GM23338 (cell line): ENCODE measurements around the gene HSPBAP1. TPM values are rescaled to one million over a fixed set of nuclear protein-coding genes. Genes with fewer than 3 reads are reported as not detected.

Experiments
- ATAC-seq: fragments of 200-7000 bp; cut with Tn5 transposase; 3 replicates; pipeline ENCODE4 v1.9.1; 2020
- DNase-seq: peaks from one replicate; pipeline ENCODE4 v3.0.0-alpha.2; 2015; ENCODE audit warnings: low spot score
- H2AFZ ChIP-seq: fragments of 200-600 bp; sonication (generic); 2 replicates; pipeline ENCODE4 v1.8.0; 2016; ENCODE audit warnings: antibody characterized with exemption, mild to moderate bottlenecking, moderate library complexity
- H3F3A ChIP-seq: fragments of 200-600 bp; sonication (generic); replicated peaks from 2 replicates; pipeline ENCODE4 v1.8.0; 2017; ENCODE audit warnings: antibody characterized with exemption, mixed run types, low read depth
- H3K27ac ChIP-seq: fragments of 200-600 bp; sonication (generic); 2 replicates; pipeline ENCODE4 v1.6.1; 2016; ENCODE audit warnings: low read depth
- H3K27me3 ChIP-seq: fragments of 200-600 bp; sonication (generic); 2 replicates; pipeline ENCODE4 v1.8.0; 2016; ENCODE audit warnings: mild to moderate bottlenecking, mixed run types, moderate library complexity; ENCODE audit not compliant: insufficient read depth
- H3K36me3 ChIP-seq: fragments of 200-600 bp; sonication (generic); 2 replicates; pipeline ENCODE4 v1.8.0; 2016; ENCODE audit warnings: mild to moderate bottlenecking; ENCODE audit not compliant: insufficient read depth
- H3K4me1 ChIP-seq: fragments of 200-600 bp; sonication (generic); 2 replicates; pipeline ENCODE4 v1.8.0; 2016; ENCODE audit warnings: mild to moderate bottlenecking, moderate library complexity; ENCODE audit not compliant: insufficient read depth
- H3K4me2 ChIP-seq: fragments of 200-600 bp; sonication (generic); 2 replicates; pipeline ENCODE4 v1.7.1; 2017; ENCODE audit warnings: mixed run types
- H3K4me3 ChIP-seq: fragments of 200-600 bp; sonication (generic); 2 replicates; pipeline ENCODE4 v1.6.1; 2016; ENCODE audit warnings: mixed run types
- H3K79me2 ChIP-seq: fragments of 200-600 bp; sonication (generic); replicated peaks from 2 replicates; pipeline ENCODE4 v1.8.0; 2017; ENCODE audit warnings: mild to moderate bottlenecking; ENCODE audit not compliant: insufficient read depth
- H3K9me2 ChIP-seq: fragments of 200-600 bp; sonication (generic); 2 replicates; pipeline ENCODE4 v1.8.0; 2017; ENCODE audit not compliant: insufficient read depth
- H4K20me1 ChIP-seq: fragments of 200-600 bp; sonication (generic); replicated peaks from 2 replicates; pipeline ENCODE4 v1.8.0; 2017; ENCODE audit warnings: mild to moderate bottlenecking; ENCODE audit not compliant: insufficient read depth
- H3K27ac Mint-ChIP-seq: 2 replicates; pipeline ENCODE4 v1.8.0; 2020; ENCODE audit warnings: inconsistent platforms, mild to moderate bottlenecking, moderate library complexity, mixed read lengths
- H3K27me3 Mint-ChIP-seq: 3 replicates; pipeline ENCODE4 v1.8.0; 2022; ENCODE audit warnings: low read depth, mild to moderate bottlenecking, moderate library complexity, mixed read lengths, inconsistent platforms; ENCODE audit not compliant: insufficient read depth, poor library complexity
- H3K36me3 Mint-ChIP-seq: 3 replicates; pipeline ENCODE4 v1.8.0; 2021; ENCODE audit warnings: low read depth, mild to moderate bottlenecking, inconsistent platforms, moderate library complexity, mixed read lengths
- H3K4me1 Mint-ChIP-seq: 3 replicates; pipeline ENCODE4 v1.8.0; 2020; ENCODE audit warnings: mild to moderate bottlenecking, inconsistent platforms, mixed read lengths
- H3K4me3 Mint-ChIP-seq: 3 replicates; pipeline ENCODE4 v1.8.0; 2021; ENCODE audit warnings: moderate library complexity, mild to moderate bottlenecking, inconsistent platforms, mixed read lengths
- H3K9me3 Mint-ChIP-seq: 3 replicates; pipeline ENCODE4 v1.8.0; 2020; ENCODE audit warnings: moderate library complexity, mild to moderate bottlenecking, inconsistent platforms, mixed read lengths
- CTCF ChIP-seq, 2 experiments: fragments of 200-600 bp in 1 of 2; sonication (generic) in 1 of 2; conservative IDR thresholded peaks; 2 replicates each; pipeline versions ENCODE4 v1.5.1 to v1.6.1; 2016 to 2017; ENCODE audit warnings: antibody characterized with exemption in 2 of 2, low read depth in 2 of 2, mild to moderate bottlenecking in 2 of 2, moderate library complexity in 1 of 2
- EZH2 ChIP-seq: fragments of 200-600 bp; sonication (generic); IDR thresholded peaks from one replicate; pipeline ENCODE4 v1.8.0; 2017; ENCODE audit warnings: antibody characterized with exemption, mild to moderate bottlenecking, low read depth; ENCODE audit not compliant: unreplicated experiment
- JUNB ChIP-seq: IDR thresholded peaks from one replicate; pipeline ENCODE4 v1.6.1; 2016; ENCODE audit warnings: antibody characterized with exemption; ENCODE audit not compliant: unreplicated experiment
- NANOG ChIP-seq: IDR thresholded peaks from 2 replicates; pipeline ENCODE4 v1.6.1; 2016; ENCODE audit warnings: antibody characterized with exemption, borderline replicate concordance
- POLR2AphosphoS5 ChIP-seq: IDR thresholded peaks from 2 replicates; pipeline ENCODE4 v1.6.1; 2016; ENCODE audit warnings: antibody characterized with exemption, low read depth
- ZNF114 ChIP-seq: fragments of 250-450 bp; sonication (Bioruptor Pico); IDR thresholded peaks from 2 replicates; pipeline ENCODE4 v1.5.0; 2020; ENCODE audit warnings: mild to moderate bottlenecking, moderate library complexity
- ZNF331 ChIP-seq: fragments of 250-450 bp; sonication (Bioruptor Pico); IDR thresholded peaks from 2 replicates; pipeline ENCODE4 v1.5.0; 2020; ENCODE audit warnings: low read depth, mild to moderate bottlenecking, moderate library complexity
- ZNF462 ChIP-seq: fragments of 250-450 bp; sonication (Bioruptor Pico); IDR thresholded peaks from 2 replicates; pipeline ENCODE4 v1.5.0; 2020; ENCODE audit warnings: mild to moderate bottlenecking, moderate library complexity
- polyA plus RNA-seq: library from polyadenylated mRNA; unstranded; fragments of >200 nt; fragmentation: Nextera tagmentation; extraction: Ambion mirVana; gene quantifications from 2 replicates; pipeline ENCODE4 v1.2.1, GENCODE V29; 2016
- total RNA-seq: library from RNA; depleted of rRNA; stranded (reverse); fragments of >200 nt; shearing (Covaris generic); gene quantifications from 2 replicates; pipeline ENCODE4 v1.2.3, GENCODE V29; 2014

HSPBAP1 gene
- total and polyA plus RNA-seq, 2 experiments from 2014 or later: 8.0 to 11.7 TPM

GRCh38 chr3:122730240-122730639, 63.4 kb downstream of the HSPBAP1 start:
- Histone ChIP-seq H3K4me2 (no peak overlapping the region), H3K36me3 (peaks cover 4% of the 10 kb centered on the region; the same call in 1 of the 2 replicates), H4K20me1 (no peaks in the 10 kb centered on the region), H3K27me3 (no peaks in the 10 kb centered on the region), H3K4me1 (no peaks in the 10 kb centered on the region), H3K4me3 (no peak overlapping the region), H2AFZ (no peak overlapping the region), H3K79me2 (no peaks in the 10 kb centered on the region), H3K27ac (no peak overlapping the region), H3K9me2 (no peaks in the 10 kb centered on the region), H3F3A (no peaks in the 10 kb centered on the region)
- TF ChIP-seq EZH2 (no peak), CTCF (conservative IDR thresholded peaks at IDR 0.05; ENCODE audit: low read depth in 2 of 2) (peak in 1 of 2 experiments; percentile 29; a peak in 1 of 4 replicates)
- DNase-seq (peak; percentile 39), ATAC-seq (peak; percentile 74)
- peaks cover 50% of the 10 kb centered on the region for H3K9me3 Mint-ChIP-seq
- H3K36me3 Mint-ChIP-seq: peaks cover 51% of the 10 kb centered on the region
- peaks cover 6% of the 10 kb centered on the region; the same call in 2 of the 3 replicates for H3K4me1 Mint-ChIP-seq
- no peak overlapping the region for H3K27ac Mint-ChIP-seq
- peaks cover 16% of the 10 kb centered on the region for H3K27me3 Mint-ChIP-seq
- H3K4me3 Mint-ChIP-seq: no peak overlapping the region

DNA sequence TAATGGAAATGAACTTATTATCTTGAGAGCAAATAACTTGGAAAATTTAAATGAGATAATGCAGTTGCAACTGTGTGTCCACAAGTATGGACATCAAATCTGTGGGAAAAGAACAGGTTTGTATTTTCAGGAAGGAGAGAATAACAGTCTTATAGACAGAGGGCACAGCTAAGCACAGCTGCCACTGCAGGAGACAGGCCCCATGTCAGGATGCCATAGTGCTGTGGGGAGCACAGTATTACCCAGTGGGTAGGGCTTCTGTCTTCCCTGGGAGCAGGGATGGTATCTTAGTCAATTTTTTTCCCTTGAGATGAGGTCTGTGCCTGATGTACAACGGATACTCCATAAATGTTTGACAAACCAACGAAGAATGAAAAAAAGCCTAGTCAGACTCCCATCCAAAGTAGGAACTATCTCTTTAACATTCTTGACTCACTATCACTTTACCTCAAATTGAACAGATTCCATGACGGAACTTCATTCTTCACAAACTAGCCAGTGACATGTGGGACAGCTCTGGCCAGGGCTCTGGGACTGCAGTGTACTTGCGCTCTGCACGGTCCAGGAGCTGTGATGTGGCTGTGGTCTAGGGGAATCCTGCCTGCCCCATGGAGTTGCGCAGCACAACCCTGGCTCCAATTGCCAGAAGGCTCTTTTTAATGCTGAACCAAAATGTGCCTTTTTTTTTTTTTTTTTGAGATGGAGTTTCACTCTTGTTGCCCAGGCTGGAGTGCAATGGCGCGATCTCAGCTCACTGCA, 64.7 kb downstream of the HSPBAP1 start:
- Histone ChIP-seq H2AFZ (no peak overlapping the region), H3K36me3 (peaks cover 4% of the 10 kb centered on the region; the same call in 1 of the 2 replicates), H3F3A (no peaks in the 10 kb centered on the region), H3K4me1 (no peaks in the 10 kb centered on the region), H3K27ac (no peak overlapping the region), H3K4me2 (no peak overlapping the region), H3K27me3 (no peaks in the 10 kb centered on the region), H4K20me1 (no peaks in the 10 kb centered on the region), H3K79me2 (no peaks in the 10 kb centered on the region), H3K4me3 (no peak overlapping the region), H3K9me2 (no peaks in the 10 kb centered on the region)
- Mint-ChIP-seq H3K27me3 (peaks cover 16% of the 10 kb centered on the region), H3K27ac (0 out of 2 replicates have a peak overlapping the region, but pooled peaks have one; percentile 23), H3K4me1 (peaks cover 6% of the 10 kb centered on the region; the same call in 2 of the 3 replicates), H3K9me3 (peaks cover 48% of the 10 kb centered on the region), H3K4me3 (no peak overlapping the region), H3K36me3 (peaks cover 47% of the 10 kb centered on the region)
- DNase-seq (no peak), ATAC-seq (no peak)
- TF ChIP-seq JUNB (no peak), ZNF114 (no peak), POLR2AphosphoS5 (no peak)

DNA sequence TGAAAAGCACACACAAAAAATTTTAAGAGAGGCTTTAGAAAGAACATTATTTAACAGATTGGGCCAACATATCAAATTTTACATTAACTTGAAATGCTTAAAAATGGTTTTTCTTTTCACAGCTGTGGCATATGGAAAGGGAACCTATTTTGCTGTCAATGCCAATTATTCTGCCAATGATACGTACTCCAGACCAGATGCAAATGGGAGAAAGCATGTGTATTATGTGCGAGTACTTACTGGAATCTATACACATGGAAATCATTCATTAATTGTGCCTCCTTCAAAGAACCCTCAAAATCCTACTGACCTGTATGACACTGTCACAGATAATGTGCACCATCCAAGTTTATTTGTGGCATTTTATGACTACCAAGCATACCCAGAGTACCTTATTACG, 65.4 kb downstream of the HSPBAP1 start:
- Histone ChIP-seq H3F3A (no peaks in the 10 kb centered on the region), H3K4me3 (no peak overlapping the region), H3K36me3 (peaks cover 4% of the 10 kb centered on the region; the same call in 1 of the 2 replicates), H3K4me2 (no peak overlapping the region), H3K27me3 (no peaks in the 10 kb centered on the region), H3K79me2 (no peaks in the 10 kb centered on the region), H3K4me1 (no peaks in the 10 kb centered on the region), H3K9me2 (no peaks in the 10 kb centered on the region), H2AFZ (no peak overlapping the region), H4K20me1 (no peaks in the 10 kb centered on the region), H3K27ac (no peak overlapping the region)
- DNase-seq: no peak
- Mint-ChIP-seq H3K9me3 (peaks cover 45% of the 10 kb centered on the region), H3K36me3 (peaks cover 47% of the 10 kb centered on the region), H3K4me1 (peaks cover 6% of the 10 kb centered on the region; the same call in 2 of the 3 replicates), H3K27ac (no peak overlapping the region), H3K4me3 (no peak overlapping the region), H3K27me3 (peaks cover 12% of the 10 kb centered on the region)
- ATAC-seq: no peak
- TF ChIP-seq EZH2 (no peak), ZNF331 (no peak), ZNF462 (CRISPR knock-in tag) (no peak), NANOG (no peak)
